Measurements from ENCODE around the gene CEP41.

Gene CEP41

DNA sequence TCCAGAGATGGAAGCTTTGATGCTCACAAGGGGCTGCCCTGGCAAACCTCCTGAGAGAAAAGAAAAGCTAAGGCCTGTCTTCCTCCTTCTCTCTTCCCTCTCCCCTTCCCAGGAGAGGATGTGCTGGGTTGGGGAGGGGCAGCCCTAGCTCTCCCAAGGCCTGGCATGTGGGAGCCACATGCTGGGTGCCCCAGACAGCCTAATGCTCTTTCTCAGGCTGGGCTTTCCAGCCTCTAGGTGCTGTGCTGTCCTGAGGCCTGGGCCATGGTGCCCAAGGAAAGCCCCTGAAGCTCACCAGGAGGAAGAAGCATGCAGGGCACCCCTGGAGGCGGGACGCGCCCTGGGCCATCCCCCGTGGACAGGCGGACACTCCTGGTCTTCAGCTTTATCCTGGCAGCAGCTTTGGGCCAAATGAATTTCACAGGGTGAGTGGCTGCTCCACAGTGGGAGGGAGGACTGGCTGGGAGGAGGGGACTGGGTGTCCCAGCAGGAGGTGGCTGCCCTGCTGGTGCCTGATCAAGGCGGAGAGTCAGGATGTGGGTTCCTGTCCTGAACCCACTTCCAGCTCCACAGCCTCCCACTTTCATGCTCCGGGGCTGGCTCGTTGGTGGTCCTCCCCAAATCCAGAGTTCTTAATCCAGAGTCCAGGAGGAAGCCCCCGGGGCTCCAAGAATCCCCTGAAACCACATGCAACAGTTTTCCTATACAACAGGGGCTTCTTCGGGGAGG is 94.5 kb downstream of the CEP41 start:
- no peak for DNase-seq

DNA sequence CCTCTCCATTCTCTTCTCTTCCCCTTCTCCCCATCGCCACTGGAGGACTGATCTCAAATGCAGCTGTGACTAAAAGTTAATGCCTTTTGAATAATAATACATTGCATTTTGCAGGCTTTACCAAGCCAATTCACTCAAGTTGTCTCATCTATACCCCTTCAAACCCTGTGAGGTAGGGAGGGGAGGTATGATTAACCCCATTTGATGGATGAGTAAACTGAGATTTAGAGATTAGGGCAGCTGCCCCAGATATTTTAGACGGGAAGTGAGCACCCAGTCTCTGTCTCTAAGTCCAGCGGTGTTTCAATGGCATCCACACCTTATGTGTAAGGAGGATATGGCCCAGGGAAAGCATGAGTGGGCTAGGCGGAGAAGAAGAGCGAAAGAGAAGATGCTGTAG is 95.1 kb downstream of the CEP41 start:
- no peak for DNase-seq

DNA sequence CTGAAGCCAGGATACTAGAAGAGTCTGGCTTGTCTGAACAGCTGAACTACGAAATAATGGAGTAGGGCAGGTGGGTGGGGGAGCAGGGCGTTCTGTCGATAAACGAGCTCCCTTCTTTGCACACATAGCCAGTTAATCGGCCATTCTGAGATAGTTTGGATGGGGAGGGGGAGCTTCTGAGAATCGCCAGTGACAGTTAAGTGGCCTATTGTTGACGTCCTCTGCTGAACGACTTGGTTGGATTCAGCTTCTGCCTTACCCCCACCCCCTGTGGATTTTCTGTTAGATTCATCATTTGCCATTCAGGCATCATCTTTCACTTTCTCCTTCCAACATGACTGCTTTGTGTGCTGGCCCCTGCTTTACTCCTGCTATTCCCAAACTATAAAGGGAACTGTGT is 95.7 kb downstream of the CEP41 start:
- DNase-seq, result peak; percentile 89

DNA sequence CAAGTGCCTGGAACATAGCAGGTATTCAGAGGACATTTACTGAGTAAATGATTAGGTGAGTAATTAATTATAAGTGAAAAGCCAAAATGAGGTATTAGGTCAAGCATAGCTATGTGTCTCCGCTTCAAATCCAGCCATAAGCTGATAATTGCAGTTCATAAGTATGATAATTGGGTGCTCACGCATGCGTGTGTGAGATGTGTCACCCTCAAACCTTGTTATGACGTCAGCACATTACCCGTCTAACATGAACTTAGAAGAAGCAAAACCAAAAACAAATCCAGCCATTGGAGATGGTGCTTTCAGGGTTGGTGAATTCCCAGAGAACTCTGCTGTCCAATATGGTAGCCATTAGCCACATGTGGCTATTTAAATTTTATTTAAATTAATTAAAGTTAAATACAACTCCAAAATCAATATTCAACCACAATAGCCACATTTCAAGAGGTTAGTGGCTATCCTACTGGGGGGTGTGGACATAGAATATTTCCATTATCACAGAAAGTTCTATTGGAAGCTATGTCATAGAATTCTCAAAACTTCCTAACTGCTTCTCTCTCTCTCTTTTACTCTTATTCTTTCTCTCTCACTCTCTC is 96.4 kb downstream of the CEP41 start, which contains the start of gene CPA5:
CPA5 (plus strand) TSS at position 546 of the 596 bp plus-strand sequence. CDS start 1,670 bp downstream, outside the sequence.
- DNase-seq, result peak; percentile 22

Data from NCI-H146 (cell line).